C4-2B (cell line): ENCODE results near the gene BRSK2.

ENCODE experiments used
- ZFX ChIP-seq: fragments of 450-650 bp; IDR thresholded peaks from 2 replicates; pipeline ENCODE4 v1.6.1; 2017
- TF ChIP-seq, protein P1 (sequence below): fragments of 450-650 bp; conservative IDR thresholded peaks from 2 replicates; pipeline ENCODE4 v1.5.1; 2017; ENCODE audit warnings: mild to moderate bottlenecking

- TF ChIP-seq, protein P1, sequence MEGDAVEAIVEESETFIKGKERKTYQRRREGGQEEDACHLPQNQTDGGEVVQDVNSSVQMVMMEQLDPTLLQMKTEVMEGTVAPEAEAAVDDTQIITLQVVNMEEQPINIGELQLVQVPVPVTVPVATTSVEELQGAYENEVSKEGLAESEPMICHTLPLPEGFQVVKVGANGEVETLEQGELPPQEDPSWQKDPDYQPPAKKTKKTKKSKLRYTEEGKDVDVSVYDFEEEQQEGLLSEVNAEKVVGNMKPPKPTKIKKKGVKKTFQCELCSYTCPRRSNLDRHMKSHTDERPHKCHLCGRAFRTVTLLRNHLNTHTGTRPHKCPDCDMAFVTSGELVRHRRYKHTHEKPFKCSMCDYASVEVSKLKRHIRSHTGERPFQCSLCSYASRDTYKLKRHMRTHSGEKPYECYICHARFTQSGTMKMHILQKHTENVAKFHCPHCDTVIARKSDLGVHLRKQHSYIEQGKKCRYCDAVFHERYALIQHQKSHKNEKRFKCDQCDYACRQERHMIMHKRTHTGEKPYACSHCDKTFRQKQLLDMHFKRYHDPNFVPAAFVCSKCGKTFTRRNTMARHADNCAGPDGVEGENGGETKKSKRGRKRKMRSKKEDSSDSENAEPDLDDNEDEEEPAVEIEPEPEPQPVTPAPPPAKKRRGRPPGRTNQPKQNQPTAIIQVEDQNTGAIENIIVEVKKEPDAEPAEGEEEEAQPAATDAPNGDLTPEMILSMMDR, result no peak
- no peak for TF ChIP-seq ZFX
Observed at GRCh38 chr11:1504138-1504537, 114.4 kb downstream of the BRSK2 start.
